ENCODE measurements around the gene RASGRP2.

Gene RASGRP2

DNA sequence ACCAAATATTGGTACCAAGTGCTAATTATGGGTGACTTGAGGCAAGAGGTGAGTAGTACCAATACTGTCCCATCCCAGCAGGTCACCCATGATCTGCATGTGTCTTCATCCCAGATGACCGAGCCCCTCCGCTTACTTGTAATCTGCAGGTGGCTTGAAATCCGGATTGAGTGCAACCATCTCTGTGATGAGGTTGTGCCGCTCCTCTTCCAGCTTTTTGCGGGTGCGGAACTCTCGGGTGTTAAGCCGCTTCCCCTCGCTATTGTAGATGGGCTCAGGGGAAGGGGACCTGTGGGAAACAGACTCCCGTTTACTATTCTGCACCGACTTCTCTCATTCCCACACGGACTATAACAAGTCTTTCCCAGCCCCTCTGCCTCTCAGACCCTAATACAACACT, 26.2 kb upstream of the RASGRP2 start:
- no peak for DNase-seq

DNA sequence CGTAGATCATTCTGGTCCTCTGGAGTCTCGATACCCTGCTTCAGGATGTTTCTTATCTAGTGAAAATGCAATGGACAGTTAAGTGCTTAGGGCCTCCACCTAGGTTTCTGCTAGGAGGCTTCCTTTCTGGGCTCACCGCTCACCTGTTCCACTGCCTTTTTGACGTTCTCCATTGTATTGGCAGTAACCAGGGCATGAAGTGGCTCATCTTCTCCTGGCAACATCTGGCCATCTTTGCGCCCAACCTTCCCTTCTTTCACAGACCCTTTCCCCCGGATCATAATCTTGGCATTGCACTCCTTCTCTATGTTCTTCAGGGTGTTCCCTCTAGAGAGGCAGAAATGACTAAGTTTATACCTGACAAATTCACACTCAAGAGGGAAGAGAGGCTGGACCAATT, 25.3 kb upstream of the RASGRP2 start:
- DNase-seq, result no peak

DNA sequence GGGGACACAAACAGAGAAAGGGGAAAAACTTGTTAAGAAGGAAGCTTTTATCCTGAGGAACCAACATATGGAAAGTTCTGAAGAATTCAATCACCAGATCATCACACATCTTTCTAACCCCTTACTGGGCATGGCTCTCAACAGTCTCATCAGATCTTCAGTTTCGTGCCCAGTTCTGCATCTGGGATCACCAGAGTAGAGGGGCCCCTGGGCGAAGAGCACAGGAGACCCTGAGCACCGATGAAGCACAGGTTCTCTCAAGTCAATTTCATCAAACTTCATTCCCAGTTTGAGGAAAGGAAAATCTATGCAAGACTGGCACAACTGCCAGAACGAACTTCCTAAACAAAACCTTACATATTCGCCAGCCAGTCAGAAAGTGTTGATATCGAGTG, 24.4 kb upstream of the RASGRP2 start:
- DNase-seq, result no peak

DNA sequence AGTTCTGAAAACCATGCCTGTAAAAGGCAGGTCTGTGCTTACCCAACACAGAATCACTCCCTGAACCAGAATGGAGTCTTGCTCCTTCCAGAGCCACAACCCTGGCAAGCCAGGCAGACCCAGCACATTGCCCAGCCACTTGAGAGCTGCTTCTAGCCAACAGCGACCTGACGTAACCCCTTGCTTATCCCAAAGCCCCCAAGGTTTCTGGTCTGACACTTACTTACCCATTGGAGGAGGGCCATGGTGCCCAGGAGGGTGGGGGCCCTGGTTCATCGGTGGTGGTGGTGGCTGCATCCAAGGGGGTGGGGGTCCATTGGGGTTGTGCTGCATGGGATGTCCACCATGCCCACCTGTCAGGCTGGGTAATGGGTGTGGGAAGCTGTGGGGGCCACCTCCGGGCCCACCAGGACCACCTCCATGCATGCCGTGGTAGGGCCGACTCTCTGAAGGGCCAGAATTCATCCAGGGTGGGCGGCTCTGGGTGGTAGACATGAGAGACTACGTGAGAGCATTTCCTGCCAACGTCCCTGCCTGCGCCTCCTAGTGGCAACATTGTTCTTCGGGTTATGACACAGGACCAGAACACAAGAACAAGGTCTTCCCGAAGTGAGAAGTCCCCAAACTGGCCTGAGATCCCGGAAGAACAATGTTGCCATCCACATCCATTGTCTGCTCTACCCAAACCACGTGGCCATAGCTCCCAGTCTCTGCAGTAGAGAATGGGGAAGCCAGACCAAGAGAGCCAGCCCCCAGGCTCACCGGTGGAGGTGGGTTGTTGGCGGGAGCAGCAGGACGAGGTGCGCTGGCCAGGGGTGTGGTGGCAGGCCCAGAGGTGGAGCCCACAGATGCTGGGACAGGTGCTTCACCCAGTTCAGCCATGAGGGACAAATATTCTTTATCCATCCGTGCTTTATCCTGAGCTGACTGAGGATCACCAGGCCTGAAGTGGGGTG, 23.7 kb upstream of the RASGRP2 start:
- peak; percentile 82 to 84 for DNase-seq

DNA sequence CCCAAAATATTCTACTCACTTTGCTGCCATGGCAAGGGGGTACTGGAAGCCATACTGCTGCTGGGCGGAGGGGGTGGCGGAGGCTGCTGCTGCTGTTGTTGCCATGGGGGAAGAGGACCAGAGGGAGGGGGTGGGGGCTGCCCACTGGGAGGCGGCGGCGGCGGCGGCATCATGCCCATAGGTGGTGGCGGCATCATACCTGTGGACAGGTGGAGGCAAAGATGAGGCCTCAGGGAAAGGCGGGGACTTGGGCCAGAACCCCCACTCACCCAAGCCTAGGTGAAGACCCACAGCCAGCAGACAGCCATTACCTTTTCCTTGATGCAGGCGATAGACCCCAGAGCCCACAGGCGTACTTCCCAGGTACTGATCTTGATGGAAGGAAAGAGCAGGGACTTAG, 22.9 kb upstream of the RASGRP2 start:
- DNase-seq, result no peak

DNA sequence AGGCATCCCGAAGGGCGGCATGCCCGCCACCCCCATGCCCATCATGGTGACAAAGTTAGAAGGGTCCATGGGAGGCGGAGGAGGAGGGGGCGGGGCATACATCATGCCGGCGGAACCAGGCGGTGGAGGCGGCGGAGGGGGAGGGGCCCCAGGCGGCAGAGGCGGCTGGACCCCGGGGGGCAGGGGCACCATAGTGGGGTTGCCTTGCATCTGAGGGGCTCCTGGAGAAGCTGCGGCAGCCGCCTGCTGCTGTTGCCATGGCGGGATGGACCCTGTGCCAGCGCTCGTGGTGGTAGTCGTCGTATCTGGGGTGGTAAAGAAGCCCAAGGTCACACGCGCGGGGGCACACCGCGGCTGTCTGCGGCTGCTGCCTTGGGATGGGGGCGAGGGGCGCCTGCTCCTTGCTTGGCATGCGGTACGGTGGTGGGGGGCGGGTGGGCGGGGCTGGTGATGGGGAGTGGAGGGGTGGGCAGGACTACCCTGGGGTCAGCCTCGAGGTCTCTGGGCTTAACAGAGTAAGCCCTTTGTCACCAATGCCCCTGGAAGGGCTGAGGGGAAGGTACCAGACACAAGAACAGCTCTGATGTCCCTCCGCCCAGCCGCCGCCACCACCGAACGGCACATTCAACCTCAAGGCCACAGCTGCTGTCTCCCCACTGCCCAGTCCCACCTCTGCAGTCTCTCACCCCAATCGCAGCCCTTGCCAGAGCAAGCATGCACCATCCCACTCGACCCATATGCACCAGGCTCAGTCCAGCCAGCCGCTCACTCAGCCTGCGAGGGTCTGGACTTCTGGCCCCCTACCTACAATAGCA, 22.1 kb upstream of the RASGRP2 start:
- DNase-seq, result no peak

DNA sequence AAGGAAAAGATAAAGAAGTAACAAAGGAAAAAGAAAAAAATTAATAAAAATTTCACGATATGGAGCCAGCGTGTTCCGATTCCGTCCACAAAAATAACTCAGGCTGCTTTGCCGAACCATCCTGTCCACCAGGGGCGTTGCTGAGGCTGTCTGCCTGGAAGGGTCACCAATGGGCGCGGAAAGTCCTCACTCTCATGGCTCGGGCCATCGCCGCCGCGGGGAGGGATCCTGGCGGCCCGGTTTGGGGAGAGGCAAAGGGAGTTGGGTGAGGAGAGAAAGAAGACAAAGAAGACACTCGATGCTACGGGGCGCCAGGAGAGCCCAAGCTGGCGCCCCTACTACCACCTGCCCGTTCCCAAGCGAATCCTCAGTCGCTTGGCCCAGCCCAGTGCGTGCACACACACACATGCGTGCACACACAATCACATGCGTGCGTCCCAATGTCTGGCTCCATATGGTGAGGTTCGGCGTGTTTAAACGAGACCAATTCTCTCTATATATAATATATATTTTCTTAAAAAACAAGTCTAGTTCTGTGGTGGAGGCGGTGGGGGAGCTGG, 21.4 kb upstream of the RASGRP2 start:
- no peak for DNase-seq

DNA sequence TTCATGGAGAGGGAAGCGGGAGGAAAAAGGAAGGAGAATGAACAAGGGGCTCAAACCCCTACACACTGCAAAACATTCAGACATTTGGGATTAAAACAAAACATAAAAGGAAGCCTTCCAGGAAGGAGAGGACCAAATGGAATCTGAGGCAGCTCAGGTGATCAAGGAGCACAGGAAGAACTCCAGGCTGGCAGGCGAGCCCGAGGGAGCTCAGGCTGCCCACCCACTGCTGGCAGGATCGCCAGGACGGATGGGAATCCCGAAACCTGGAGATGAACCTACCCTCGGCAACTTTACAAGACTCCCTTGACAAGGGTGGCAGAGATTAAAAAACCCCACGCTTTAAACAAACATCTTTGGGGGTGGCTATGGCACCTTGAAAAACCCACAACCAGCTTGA, 20.8 kb upstream of the RASGRP2 start:
- DNase-seq, result no peak

DNA sequence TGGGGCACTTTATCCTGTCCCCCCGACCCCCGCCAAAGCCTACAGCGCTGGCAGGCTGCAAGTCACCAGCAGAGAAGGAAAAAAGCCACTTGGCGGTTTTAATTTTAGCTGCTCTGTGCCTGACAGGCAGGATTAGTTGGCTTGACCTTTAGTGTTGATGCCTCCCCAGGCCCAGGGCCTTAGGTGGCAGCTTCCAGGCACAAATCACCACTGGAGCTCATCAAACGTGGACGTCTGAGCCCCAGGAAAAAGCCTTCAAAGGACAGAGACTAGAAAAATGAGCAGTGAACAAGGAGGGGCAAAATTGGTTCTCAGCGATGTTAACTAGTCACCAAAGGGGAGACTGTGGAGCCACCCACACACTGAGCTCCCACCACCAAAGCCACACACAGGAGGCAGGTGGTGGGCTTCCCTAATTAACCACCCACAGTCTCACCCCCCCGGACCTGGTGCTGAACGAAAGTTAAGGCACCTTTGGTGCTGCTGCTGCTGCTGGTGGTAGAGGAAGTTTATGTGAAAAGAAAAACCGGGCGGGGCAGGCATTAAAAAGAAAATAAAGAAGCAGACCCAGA, 20.2 kb upstream of the RASGRP2 start:
- DNase-seq, result peak; percentile 48 to 58

DNA sequence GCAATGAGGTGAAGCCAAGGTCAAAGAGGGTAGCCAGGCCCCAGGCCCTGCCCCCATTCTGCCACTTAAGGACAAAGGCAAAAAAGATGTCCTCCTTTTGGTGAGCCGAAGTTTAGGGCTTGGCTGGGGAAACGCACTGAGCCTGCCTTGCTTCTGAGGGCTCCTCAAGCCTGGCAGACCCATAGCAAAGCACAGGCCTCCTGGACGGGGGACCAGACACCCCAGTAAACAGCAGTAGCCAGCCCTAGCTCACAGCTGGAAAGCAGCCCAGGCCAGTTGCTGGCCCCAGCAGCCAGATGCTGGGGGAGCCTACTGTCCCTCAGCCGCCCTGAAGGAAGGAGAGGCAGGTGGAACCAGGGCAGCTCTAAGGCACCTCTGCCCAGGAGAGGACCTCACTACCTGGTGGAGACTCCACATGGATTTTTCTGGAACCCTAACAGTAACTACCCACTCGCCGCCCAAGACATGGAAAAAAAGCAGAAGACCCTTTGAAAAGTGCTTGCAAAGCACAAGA, 19.6 kb upstream of the RASGRP2 start:
- DNase-seq, result no peak

DNA sequence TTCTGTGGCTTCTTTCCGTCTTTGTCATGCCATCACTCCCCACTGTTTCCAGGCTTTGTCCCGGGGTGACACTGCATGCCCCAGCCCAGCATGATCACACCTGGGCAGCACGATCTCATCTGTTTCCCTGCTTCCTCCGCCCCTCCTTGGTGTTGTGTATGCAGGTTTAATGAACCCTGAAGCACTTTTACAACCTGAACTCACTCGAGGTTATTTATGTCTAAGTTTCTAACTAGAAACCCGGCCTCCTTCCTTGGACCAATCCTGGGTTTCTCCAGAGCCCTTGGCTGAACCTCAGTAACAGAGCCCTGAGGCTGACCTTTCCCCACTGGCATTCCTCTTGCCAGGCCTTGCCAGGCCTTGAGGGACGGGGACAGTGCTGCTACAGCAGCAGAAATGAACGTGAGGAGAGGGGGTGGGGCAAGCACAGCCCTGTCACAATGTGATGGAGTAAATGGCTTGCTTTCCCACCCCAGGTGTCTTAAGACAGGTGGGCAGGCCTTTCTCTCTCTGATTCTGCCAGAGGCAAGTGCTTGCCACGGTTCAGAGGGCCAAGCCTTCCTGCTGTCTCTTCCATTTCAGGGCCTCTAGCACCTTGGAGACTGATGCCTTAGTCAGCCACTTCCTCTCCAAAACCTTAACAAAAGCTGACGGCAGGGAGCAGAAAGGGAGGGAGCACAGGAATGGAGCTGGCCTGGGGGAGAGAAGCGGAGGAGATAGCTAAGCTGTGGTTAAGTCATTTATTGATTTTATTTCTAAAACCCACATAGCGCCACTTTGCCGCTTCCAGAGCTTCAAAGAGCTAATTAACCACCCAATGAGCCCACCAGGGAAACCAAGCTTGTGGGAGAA, 19.0 kb upstream of the RASGRP2 start:
- DNase-seq, result no peak

DNA sequence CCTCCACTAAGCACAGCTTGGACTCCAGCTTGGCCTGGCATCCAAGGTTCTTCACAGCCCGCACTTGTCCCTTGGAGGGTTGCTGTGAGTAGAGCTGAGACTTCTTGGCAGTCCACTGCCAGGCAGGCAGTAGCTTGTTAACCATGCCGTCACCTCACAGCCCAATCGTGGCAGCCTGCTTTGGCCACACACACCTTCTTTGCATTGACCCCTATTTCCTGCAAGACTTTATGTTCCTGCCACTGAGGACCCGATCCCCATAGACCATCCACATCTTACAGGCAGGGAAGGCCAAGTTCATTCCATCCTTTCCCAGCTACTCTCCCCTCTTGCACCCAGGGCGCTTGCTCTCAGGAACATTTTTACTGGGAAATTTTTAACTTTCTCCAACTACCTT, 18.3 kb upstream of the RASGRP2 start:
- DNase-seq, result no peak

DNA sequence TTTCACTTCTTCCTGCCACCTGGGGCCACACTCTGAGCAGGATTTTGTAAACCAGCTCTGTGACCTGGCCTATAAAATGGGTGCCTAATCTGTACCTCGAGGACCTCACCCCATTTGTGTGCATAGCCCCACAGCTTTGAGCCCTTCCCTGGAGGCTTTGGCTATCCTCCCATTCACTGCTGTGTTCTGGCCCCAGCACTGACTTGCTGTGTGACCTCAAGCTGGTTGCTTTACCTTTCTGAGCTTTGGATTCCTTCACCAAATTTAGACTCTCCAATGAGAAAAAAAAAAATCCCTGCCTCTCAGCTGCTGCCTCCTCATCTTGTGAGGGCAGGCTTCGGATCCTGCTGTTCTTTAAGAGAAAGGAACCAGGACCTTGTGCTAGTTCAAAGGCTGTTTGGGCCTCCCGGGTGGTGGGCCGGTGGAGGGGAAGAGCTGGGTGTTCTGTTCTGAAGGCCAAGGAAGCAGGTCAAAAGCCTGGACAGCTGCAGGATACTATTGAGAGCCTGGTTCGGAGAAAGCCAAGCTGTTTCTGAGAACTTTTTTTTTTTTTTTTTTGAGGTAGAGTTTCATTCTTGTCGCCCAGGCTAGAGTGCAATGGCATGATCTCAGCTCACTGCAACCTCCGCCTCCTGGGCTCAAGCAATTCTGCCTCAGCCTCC, 16.9 kb upstream of the RASGRP2 start:
- DNase-seq, result no peak

DNA sequence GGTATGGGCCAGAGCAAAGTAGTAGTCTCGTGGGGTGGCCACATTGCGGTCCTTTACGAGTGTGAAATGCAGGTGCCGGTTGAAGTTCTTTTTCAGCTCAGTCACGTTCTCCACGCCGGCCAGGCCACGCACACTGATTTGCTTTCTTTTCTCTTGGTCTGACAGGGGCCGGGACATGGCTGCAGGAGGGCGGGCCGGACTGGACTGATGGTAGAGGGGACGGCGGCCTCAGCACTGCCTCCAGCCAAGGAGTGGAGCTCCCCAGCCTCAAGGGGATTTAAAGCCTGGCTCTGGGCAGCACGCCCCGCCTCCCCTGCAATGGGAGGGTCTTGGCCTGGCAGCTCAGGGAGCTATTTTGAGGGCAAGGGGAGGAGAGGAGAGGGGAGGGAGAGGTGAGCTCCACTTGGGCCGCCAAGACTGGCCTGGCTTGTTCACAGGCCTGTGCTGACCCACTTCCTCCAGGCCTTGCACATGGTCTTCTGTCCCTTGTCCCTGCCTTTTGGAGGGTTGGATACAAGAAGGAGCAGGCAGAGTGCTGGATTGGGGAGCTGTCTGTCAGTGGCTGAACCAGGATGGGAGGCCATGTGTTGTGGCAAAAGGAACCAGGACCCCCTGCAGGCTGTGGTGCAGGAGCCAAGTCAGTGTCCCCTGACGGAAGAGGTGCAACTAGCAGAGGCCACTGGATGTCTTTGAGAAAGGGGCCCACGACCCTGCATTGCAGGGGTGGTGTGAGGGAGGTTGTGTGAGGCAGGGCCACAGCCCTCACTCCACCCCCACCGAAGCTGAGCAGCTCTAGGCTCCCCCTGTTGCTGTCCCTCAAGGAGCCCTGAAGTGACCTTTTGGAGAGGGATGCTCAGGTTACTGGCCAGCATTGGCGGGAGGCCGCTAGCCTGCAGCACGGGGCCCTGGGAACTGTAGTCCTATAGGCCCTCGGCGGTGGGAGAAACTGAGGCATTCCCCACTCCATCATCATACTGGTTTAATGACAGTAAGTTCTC, 16.1 kb upstream of the RASGRP2 start, which contains the start of gene PYGM:
Gene PYGM, minus strand, starts transcription at position 253 of the 998 bp plus-strand sequence. Its CDS starts 76 bp downstream, at position 177.
- DNase-seq, result no peak

DNA sequence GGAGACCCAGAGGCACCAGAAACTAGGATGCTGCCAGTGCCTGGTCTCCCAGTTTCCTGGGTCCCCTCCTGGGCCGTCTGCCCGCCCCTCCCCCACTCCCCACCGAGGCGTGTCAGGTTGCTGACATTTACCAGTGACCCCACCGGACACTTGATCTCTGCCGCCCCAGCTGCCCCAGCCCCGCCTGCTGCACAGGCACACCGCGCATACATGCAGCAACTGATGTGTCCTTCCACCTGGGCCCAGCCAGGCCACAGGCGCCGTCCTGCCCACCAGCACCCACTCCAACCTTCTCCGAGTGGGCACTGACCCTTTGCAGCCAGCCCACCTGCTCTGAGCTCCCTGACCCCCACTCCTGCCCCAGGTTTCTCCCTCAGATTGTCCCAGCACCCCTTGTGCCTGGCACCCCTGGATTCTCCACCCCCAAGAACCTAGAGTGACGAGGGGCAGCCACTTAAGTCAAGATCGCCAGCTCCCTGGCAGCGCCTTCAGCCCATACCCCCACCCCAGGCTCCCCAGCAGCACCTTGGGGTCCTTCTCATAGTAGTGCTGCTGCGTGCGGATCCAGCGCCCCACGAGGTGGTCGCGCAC, 15.3 kb upstream of the RASGRP2 start:
- no peak for DNase-seq

DNA sequence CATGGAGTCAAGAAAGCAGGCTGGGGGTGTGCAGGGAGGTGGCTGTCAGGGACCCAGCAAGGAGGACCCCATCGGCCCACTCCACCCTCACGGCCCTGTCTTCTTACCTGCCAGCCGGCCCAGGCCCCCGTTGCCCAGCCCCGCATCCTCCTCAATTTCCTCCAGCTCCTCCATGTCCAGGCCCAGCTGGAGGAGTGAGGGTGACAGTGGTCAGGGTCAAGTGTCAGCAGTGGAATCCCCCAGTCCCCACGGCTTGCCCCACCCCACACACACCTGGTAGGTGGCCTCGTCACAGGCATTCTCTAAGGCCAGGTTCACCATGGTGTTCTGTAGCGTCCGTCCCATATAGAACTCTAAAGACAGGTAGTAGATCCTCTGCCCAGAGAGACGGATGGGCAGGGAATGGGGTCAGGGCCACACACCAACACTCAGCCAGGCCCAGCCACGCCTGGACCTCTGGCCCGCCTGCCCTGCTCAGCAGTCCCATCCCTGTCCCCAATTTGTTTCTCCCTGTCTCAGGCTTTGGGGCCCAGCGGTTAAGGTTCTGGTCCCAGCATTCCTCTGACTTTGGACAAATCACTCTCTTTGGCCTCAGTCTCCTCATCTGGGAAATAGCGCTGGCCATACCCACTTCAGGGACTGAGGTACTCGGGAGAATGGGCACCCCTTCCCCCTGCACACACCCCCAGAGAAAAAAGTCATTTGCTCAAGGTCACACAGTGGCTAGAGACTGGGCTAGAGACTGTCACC, 14.6 kb upstream of the RASGRP2 start:
- no peak for DNase-seq

DNA sequence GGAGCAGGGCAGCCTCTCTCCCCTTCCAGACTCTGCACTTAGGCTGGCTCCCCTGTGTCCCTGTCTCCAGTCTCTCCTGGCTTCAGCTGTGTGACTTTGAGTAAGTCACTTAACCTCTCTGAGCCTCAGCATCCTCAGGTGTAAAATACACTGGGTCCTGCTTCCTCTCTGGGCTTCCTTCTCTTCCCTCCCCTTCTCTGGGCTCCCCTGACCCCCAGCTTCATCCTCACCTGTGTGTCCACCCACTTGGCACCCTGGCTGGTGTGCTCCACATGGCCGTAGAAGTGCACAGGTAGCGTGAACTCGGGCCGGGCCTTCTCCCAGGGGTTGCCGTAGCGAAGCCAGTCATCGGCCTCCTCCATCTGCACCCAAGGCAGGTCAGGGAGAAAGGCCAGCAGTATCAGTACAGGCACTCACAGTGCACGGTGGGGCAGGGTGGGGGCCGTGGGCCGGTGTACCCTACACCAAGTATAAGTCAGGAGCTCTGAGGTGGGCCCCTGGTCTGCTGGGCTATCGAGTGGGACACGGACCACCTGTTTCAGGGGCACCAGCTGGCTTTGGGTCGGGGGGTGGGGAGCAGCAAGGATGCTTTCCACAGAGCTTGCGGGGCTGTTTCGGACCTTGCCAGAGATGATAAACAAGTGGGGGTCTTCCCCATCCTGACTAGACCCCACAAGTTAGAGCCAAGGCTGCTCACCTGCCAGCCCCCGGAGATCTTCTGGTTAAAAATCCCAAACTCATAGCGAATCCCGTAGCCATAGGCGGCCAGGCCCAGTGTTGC, 13.8 kb upstream of the RASGRP2 start:
- no peak for DNase-seq
